ENCODE measurements around the gene CRYGN.

The CRYGN gene

DNA sequence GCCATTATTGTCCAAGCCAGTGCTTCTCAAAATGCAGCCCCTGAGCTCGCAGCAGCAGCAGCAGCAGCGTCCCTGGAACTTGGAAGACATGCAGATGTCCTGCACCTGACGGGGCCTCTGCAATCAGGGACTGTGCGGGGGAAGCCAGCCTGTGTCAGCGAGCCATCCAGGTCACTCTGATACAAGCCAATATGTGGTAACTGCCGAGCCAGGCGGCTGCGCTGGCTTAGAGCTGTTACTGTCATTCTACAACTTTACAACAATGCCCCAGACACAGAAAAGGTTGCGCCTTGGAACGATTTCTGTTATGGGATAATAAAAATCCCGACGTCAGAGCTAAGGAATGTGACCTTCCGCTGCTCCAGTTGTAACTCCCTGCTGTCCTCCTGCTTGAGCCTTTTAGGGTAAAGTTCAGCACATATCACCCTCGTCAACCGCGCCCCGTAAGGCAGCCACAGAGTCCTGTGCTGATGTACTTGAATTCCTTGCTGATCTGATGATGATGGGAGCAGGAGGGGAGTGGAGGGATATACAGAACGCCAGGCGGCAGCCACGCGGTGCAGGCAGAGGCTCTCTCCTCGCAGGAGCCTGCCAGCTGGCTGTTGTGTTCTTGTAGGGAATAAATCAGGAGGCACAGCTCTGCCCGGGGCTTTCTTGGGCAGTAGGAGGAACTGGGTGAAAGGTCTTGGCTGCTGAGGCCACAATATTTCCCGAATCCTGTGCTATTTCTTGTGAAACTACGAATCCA lies 20.0 kb upstream of the CRYGN start:
- Histone ChIP-seq H3K4me3 (ENCODE audit: low read length) (no peak overlapping the region), H3K4me1 (ENCODE audit: control insufficient read depth, insufficient read depth, low read length) (peaks cover 15% of the 10 kb centered on the region), H3K36me3 (ENCODE audit: control insufficient read depth, insufficient read depth, low read length) (peaks cover 2% of the 10 kb centered on the region; the same call in 1 of the 2 replicates), H3K27me3 (ENCODE audit: control insufficient read depth, insufficient read depth, low read length) (no peaks in the 10 kb centered on the region), H3K9me3 (ENCODE audit: control insufficient read depth, insufficient read depth, low read length) (no peaks in the 10 kb centered on the region), H3K27ac (ENCODE audit: low read length) (no peak overlapping the region)
- no CpG with 5 or more reads among the region's 25 CpGs for WGBS (ENCODE audit: insufficient coverage, insufficient read length)
- no peak for DNase-seq (ENCODE audit: low read depth, low spot score)

- H3K4me1 ChIP-seq (ENCODE audit: control insufficient read depth, insufficient read depth, low read length), result peaks cover 15% of the 10 kb centered on the region
- H3K27me3 ChIP-seq (ENCODE audit: control insufficient read depth, insufficient read depth, low read length), result no peaks in the 10 kb centered on the region
- H3K27ac ChIP-seq (ENCODE audit: low read length), result no peak overlapping the region
- H3K36me3 ChIP-seq (ENCODE audit: control insufficient read depth, insufficient read depth, low read length), result no peaks in the 10 kb centered on the region
- WGBS (ENCODE audit: insufficient coverage, insufficient read length), result no CpG with 5 or more reads among the region's 6 CpGs
- H3K9me3 ChIP-seq (ENCODE audit: control insufficient read depth, insufficient read depth, low read length), result no peaks in the 10 kb centered on the region
- H3K4me3 ChIP-seq (ENCODE audit: low read length), result no peak overlapping the region
- DNase-seq (ENCODE audit: low read depth, low spot score), result no peak
These were observed 17.6 kb upstream of the CRYGN start for GRCh38 chr7:151457534-151457933.

DNA sequence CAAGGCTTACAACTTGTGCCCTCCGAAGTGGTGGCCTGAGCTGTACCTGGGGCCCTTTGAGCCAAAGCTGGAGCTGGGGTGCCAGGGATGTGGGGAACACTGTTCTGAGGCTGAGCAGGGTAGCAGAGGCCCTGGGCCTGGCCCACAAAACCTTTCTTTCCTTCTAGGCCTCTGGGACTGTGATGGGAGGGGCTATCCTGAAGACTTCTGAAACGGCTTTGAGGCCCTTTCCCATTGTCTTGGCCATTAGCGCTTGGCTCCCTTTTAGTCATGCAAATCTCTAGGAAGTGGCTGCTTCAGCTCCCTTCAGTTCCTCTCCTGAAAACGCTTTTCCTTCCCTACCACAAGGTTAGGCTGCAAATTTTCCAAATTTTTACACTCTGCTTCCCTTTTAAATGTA lies 16.8 kb upstream of the CRYGN start:
- Histone ChIP-seq H3K4me1 (ENCODE audit: control insufficient read depth, insufficient read depth, low read length) (peaks cover 15% of the 10 kb centered on the region), H3K27me3 (ENCODE audit: control insufficient read depth, insufficient read depth, low read length) (no peaks in the 10 kb centered on the region), H3K36me3 (ENCODE audit: control insufficient read depth, insufficient read depth, low read length) (no peaks in the 10 kb centered on the region), H3K4me3 (ENCODE audit: low read length) (no peak overlapping the region), H3K9me3 (ENCODE audit: control insufficient read depth, insufficient read depth, low read length) (no peaks in the 10 kb centered on the region), H3K27ac (ENCODE audit: low read length) (no peak overlapping the region)
- DNase-seq (ENCODE audit: low read depth, low spot score), result peak; percentile 83
- WGBS (ENCODE audit: insufficient coverage, insufficient read length), result no CpG with 5 or more reads among the region's 4 CpGs

- Histone ChIP-seq H3K27me3 (ENCODE audit: control insufficient read depth, insufficient read depth, low read length) (no peaks in the 10 kb centered on the region), H3K9me3 (ENCODE audit: control insufficient read depth, insufficient read depth, low read length) (no peaks in the 10 kb centered on the region), H3K4me3 (ENCODE audit: low read length) (no peak overlapping the region), H3K27ac (ENCODE audit: low read length) (no peak overlapping the region), H3K36me3 (ENCODE audit: control insufficient read depth, insufficient read depth, low read length) (no peaks in the 10 kb centered on the region), H3K4me1 (ENCODE audit: control insufficient read depth, insufficient read depth, low read length) (peaks cover 15% of the 10 kb centered on the region)
- no CpG with 5 or more reads among the region's 5 CpGs for WGBS (ENCODE audit: insufficient coverage, insufficient read length)
- DNase-seq (ENCODE audit: low read depth, low spot score), result no peak
These were observed 16.3 kb upstream of the CRYGN start for GRCh38 chr7:151456276-151456675.

GRCh38 chr7:151455690-151456089 lies 15.7 kb upstream of the CRYGN start:
- no peaks in the 10 kb centered on the region for H3K36me3 ChIP-seq (ENCODE audit: control insufficient read depth, insufficient read depth, low read length)
- WGBS (ENCODE audit: insufficient coverage, insufficient read length), result no CpG with 5 or more reads among the region's 4 CpGs
- peaks cover 15% of the 10 kb centered on the region for H3K4me1 ChIP-seq (ENCODE audit: control insufficient read depth, insufficient read depth, low read length)
- no peak overlapping the region for H3K4me3 ChIP-seq (ENCODE audit: low read length)
- H3K27ac ChIP-seq (ENCODE audit: low read length), result no peak overlapping the region
- no peaks in the 10 kb centered on the region for H3K27me3 ChIP-seq (ENCODE audit: control insufficient read depth, insufficient read depth, low read length)
- no peak for DNase-seq (ENCODE audit: low read depth, low spot score)
- no peaks in the 10 kb centered on the region for H3K9me3 ChIP-seq (ENCODE audit: control insufficient read depth, insufficient read depth, low read length)

- Histone ChIP-seq H3K9me3 (ENCODE audit: control insufficient read depth, insufficient read depth, low read length) (no peaks in the 10 kb centered on the region), H3K4me1 (ENCODE audit: control insufficient read depth, insufficient read depth, low read length) (peaks cover 14% of the 10 kb centered on the region), H3K27me3 (ENCODE audit: control insufficient read depth, insufficient read depth, low read length) (no peaks in the 10 kb centered on the region), H3K4me3 (ENCODE audit: low read length) (no peak overlapping the region), H3K27ac (ENCODE audit: low read length) (no peak overlapping the region), H3K36me3 (ENCODE audit: control insufficient read depth, insufficient read depth, low read length) (no peaks in the 10 kb centered on the region)
- WGBS (ENCODE audit: insufficient coverage, insufficient read length), result no CpG with 5 or more reads among the region's 15 CpGs
- DNase-seq (ENCODE audit: low read depth, low spot score), result no peak
These were observed 15.1 kb upstream of the CRYGN start for GRCh38 chr7:151454932-151455530.

DNA sequence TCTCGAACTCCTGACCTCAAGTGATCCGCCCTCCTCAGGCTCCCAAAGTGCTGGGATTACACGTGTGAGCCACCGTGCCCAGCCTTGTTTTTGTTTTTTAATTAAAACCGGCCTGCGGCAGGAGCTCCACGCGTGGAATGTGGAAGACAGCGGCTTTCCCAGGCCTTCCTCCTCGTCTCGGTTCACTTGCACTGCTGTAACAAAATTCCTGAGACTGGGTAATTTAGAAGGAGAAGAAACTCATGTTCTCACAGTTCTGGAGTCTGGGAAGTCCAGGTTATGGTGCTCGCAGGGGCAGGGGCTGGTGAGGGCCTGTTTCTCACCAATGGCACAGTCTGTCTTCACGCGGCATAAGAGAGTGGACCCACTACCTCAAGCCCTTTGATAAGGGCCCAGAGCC lies 14.4 kb upstream of the CRYGN start:
- Histone ChIP-seq H3K36me3 (ENCODE audit: control insufficient read depth, insufficient read depth, low read length) (no peaks in the 10 kb centered on the region), H3K27ac (ENCODE audit: low read length) (no peak overlapping the region), H3K9me3 (ENCODE audit: control insufficient read depth, insufficient read depth, low read length) (no peaks in the 10 kb centered on the region), H3K4me1 (ENCODE audit: control insufficient read depth, insufficient read depth, low read length) (peaks cover 8% of the 10 kb centered on the region), H3K4me3 (ENCODE audit: low read length) (no peak overlapping the region), H3K27me3 (ENCODE audit: control insufficient read depth, insufficient read depth, low read length) (no peaks in the 10 kb centered on the region)
- DNase-seq (ENCODE audit: low read depth, low spot score), result no peak
- no CpG with 5 or more reads among the region's 14 CpGs for WGBS (ENCODE audit: insufficient coverage, insufficient read length)

- H3K4me3 ChIP-seq (ENCODE audit: low read length), result no peak overlapping the region
- DNase-seq (ENCODE audit: low read depth, low spot score), result no peak
- H3K4me1 ChIP-seq (ENCODE audit: control insufficient read depth, insufficient read depth, low read length), result peaks cover 8% of the 10 kb centered on the region
- no peak overlapping the region for H3K27ac ChIP-seq (ENCODE audit: low read length)
- H3K9me3 ChIP-seq (ENCODE audit: control insufficient read depth, insufficient read depth, low read length), result no peaks in the 10 kb centered on the region
- H3K27me3 ChIP-seq (ENCODE audit: control insufficient read depth, insufficient read depth, low read length), result no peaks in the 10 kb centered on the region
- no peaks in the 10 kb centered on the region for H3K36me3 ChIP-seq (ENCODE audit: control insufficient read depth, insufficient read depth, low read length)
- no CpG with 5 or more reads among the region's 13 CpGs for WGBS (ENCODE audit: insufficient coverage, insufficient read length)
These were observed 13.4 kb upstream of the CRYGN start for GRCh38 chr7:151453326-151453791.

DNA sequence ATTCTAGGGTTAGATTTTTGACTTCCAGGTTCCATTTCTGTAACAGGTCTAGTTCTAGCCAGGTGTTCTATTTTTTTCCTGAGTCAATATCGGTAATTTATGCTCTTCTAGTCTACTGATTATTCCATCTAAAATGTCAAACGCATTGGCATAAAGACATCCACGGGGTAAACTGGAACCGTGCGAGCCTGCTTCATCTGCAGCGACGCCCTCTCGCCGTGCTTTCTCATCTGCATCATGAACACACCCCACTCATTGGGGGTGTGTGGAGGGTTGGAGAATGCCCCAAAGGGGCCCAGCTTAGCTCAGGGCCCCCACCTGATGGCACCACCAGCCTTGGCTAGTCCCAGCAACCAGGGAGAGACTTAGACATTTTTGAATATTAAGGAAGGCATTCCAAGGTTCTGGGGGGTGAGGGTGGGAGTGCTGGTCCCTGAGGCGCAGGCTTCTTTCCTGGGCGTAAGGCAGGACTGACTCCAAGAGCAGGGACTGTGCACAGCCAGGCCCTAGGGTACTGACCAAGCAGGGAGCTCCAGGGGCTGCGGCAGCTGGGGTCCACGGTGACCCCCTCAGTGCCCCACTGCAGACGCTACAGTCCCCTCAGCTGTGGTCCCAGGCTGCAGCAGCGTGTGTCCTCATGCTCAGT lies 12.9 kb upstream of the CRYGN start:
- DNase-seq (ENCODE audit: low read depth, low spot score), result no peak
- Histone ChIP-seq H3K4me3 (ENCODE audit: low read length) (no peak overlapping the region), H3K9me3 (ENCODE audit: control insufficient read depth, insufficient read depth, low read length) (no peaks in the 10 kb centered on the region), H3K36me3 (ENCODE audit: control insufficient read depth, insufficient read depth, low read length) (no peaks in the 10 kb centered on the region), H3K27ac (ENCODE audit: low read length) (no peak overlapping the region), H3K4me1 (ENCODE audit: control insufficient read depth, insufficient read depth, low read length) (peaks cover 8% of the 10 kb centered on the region), H3K27me3 (ENCODE audit: control insufficient read depth, insufficient read depth, low read length) (no peaks in the 10 kb centered on the region)
- no CpG with 5 or more reads among the region's 15 CpGs for WGBS (ENCODE audit: insufficient coverage, insufficient read length)

GRCh38 chr7:151451626-151452571 lies 12.0 kb upstream of the CRYGN start:
- no peak for DNase-seq (ENCODE audit: low read depth, low spot score)
- no peak overlapping the region for H3K27ac ChIP-seq (ENCODE audit: low read length)
- H3K9me3 ChIP-seq (ENCODE audit: control insufficient read depth, insufficient read depth, low read length), result no peaks in the 10 kb centered on the region
- no peaks in the 10 kb centered on the region for H3K36me3 ChIP-seq (ENCODE audit: control insufficient read depth, insufficient read depth, low read length)
- WGBS (ENCODE audit: insufficient coverage, insufficient read length), result no CpG with 5 or more reads among the region's 23 CpGs
- H3K4me3 ChIP-seq (ENCODE audit: low read length), result no peak overlapping the region
- H3K27me3 ChIP-seq (ENCODE audit: control insufficient read depth, insufficient read depth, low read length), result no peaks in the 10 kb centered on the region
- H3K4me1 ChIP-seq (ENCODE audit: control insufficient read depth, insufficient read depth, low read length), result peaks cover 8% of the 10 kb centered on the region
